ENCODE data around the gene CCL21.
"Not testable (repeated sequence)": the region's sequence is repeated elsewhere in the genome, so short reads cannot be mapped to it uniquely, and the experiment has no call there.

Gene CCL21

DNA sequence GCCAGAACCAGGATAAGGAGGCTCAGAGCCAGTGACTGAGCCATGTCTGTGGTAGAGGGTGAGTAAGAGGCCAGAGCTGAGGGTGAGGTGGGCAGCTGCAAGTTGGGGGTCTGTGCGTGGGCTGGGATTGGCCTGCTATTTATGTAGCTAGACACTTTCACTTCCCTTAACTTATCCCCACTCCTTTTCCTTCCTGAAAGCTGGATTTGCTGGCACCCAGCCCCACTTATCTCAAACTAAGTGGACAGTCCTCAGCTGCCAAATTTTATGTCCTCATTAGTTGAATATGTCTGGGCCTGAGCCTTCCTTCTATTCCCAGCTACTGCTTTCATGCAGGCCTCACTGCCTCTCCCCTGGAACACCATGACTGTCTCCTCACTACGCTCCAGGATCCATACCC, at the start of gene CCL21:
Gene CCL21, minus strand, starts transcription at position 114 of the 400 bp plus-strand sequence. Its CDS starts 70 bp downstream, at position 44.
- in situ Hi-C loops (cut with MboI; ENCODE audit: low sequenced_read_pairs) = no loop called here

DNA sequence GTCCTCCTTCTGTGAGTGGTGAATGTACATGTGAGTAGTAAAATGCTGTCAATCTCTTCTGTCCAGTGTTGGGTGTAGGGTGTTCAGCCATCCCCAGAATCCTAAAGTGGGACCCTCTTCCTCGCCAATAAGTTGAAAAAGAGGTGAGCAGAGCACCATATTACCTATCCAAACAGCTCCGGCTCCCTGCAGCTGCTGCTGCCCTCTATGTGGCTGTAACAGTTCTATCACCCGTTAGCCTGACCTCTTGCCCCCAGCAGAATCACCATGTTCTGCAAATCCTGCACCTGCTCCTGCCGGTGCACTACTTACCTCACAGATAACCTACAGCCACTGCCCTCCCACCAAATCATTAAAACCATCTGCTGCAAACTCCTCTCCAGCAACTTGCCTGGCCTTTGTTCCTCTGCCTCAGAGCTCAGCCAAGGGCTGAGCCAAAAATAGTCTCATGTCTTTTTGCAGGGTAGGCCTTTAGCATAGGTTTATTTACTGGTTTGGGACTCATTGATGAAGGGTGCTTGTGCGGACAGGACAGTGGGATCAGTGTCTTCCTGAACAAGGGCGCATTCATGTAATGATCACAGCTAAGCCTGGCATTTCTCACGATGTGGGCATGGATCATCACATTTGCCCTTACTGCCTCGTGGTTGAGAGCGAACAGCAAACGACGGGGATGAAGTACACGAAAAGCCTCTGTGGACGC, 49.6 kb upstream of the CCL21 start:
- in situ Hi-C loops (cut with MboI; ENCODE audit: low sequenced_read_pairs) = no loop called here

DNA sequence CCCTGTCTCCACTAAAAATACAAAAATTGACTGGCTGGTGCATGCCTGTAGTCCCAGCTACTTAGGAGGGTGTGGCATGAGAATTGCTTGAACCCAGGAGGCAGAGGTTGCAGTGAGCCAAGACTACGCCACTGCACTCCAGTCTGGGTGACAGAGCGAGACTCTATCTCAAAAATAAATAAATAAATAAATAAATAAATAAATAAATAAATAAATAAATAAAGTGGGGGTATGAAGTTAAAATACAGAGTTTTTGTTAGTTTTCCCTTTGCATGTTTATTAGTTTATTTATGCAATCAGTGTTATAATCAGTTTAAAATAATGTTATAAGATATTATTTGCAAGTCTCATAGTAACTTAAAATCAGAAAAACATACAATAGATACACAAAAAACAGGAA, 40.4 kb upstream of the CCL21 start:
- in situ Hi-C loops (cut with MboI; ENCODE audit: low sequenced_read_pairs) = not testable (repeated sequence)

DNA sequence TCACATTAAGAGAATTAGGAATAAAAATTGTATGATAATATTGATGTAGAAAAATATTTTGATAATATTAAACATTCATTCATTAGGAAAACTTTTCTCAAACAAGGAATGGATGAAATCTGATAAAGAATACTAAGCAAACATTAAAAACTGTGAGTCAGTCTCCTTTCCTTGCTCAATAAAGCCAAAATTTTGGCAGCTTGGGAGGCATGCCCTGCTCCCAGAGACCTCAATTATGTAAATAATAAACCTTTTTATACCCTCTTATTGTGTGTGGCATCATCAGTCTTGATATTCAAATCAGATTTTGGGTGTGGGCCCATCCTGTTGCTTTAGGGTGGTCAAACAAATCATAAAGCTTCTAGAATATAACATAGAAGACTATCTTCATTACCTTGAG, 36.6 kb upstream of the CCL21 start:
- in situ Hi-C loops (cut with MboI; ENCODE audit: low sequenced_read_pairs) = no loop called here

GRCh38 chr9:34744295-34745221, 34.6 kb upstream of the CCL21 start:
- in situ Hi-C loops (cut with MboI; ENCODE audit: low sequenced_read_pairs) = no loop called here

DNA sequence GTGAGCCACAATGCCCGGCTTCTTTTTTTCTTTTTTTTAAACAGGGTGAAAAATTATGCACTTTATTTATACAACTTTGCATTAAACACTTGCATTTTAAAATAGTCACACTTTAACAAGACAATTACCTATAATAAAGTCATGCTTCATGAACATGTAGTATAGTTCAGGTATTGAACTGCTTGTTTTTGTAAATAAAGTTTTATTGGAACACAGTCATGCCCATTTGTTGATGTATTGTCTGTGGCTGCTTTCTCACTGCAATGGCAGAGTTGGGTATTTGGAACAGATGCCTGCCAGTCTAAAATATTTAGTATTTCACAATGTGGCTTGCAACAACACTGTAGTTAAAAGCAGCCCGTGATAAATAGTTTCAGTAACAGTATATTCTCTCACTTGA, 32.8 kb upstream of the CCL21 start:
- in situ Hi-C loops (cut with MboI; ENCODE audit: low sequenced_read_pairs) = no loop called here

GRCh38 chr9:34741628-34742027, 31.7 kb upstream of the CCL21 start:
- in situ Hi-C loops (cut with MboI; ENCODE audit: low sequenced_read_pairs) = no loop called here

- in situ Hi-C loops (cut with MboI; ENCODE audit: low sequenced_read_pairs) = not testable (repeated sequence)
Measured at GRCh38 chr9:34740176-34740575, 30.2 kb upstream of the CCL21 start.

DNA sequence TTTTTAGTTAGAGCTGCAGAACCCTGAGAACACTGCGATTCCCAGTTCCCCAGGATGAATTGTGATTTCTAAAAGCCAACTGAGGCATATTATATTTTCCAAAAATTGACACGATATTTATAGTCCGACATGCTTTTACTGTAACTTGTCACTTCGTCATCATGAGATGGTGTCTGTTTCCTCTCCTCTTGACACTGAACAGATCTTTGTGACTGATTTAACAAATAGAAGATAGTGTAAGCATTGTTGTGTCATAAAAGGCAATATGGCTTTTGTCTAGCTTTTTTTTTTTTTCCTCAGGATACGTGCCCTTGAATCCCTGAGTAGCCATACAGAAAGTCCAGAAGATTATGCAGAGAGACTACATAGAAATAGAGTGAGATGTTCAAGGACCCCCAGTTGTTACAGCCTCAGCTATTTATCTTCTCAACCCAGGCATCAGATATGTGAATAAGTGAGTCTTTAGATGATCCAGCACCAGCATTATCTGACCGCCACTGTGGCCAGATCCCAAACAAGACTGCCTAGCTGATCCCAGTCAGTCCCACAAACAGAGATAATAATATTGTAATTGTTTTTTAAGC, 27.8 kb upstream of the CCL21 start:
- in situ Hi-C loops (cut with MboI; ENCODE audit: low sequenced_read_pairs) = no loop called here

DNA sequence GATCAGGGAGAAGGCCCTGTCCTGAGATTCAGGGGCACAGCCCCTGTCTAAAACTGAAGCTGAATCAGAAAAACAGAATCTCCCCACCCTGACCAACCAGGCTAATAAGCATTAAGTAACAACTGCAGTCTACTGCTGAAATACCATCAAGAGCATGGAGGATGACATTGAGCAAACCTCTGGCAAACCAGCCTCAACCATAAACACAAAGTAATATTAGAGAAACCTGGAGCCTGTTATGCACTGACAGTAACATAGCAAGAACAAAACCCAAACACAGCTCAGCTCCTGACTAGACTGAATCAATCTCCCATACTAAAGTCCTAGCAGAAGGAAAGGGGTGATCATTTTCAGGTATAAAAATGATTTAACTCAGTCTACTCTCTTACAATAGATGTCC, 24.8 kb upstream of the CCL21 start:
- in situ Hi-C loops (cut with MboI; ENCODE audit: low sequenced_read_pairs) = no loop called here

DNA sequence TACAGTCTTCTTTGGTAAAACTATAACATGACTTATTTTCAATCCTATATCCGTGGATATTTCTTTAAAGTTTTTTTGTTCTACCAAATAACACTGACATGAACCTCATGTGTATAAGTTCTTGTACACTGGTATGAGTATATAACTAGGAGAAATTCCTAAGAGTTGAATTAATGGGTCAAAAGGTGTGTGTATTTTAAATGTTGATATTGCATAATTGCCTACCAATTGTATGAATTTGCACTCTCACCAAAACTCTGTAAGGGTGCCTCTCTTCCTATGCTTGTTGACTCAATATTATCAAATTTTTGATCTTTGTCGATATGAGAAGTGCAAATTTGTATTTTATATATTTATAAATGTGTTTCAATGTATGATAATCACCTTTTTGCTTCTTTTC, 22.9 kb upstream of the CCL21 start:
- in situ Hi-C loops (cut with MboI; ENCODE audit: low sequenced_read_pairs) = no loop called here

DNA sequence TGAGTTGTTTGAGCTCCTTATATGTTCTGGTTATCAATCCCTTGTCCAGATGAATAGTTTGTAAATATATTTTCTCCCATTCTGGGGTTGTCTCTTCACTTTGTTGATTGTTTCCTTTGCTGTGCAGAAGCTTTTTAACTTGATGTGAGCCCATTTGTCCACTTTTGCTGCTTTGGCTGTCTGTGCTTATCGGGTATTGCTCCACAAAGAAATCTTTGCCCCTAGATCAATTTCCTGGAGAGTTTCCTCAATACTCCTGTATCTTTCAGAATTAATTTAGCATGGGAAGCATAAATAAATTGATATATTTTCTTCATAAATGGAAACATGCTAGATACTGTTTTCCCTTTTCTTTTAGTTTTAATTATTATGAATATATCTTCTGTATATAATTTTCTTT, 22.5 kb upstream of the CCL21 start:
- in situ Hi-C loops (cut with MboI; ENCODE audit: low sequenced_read_pairs) = no loop called here

DNA sequence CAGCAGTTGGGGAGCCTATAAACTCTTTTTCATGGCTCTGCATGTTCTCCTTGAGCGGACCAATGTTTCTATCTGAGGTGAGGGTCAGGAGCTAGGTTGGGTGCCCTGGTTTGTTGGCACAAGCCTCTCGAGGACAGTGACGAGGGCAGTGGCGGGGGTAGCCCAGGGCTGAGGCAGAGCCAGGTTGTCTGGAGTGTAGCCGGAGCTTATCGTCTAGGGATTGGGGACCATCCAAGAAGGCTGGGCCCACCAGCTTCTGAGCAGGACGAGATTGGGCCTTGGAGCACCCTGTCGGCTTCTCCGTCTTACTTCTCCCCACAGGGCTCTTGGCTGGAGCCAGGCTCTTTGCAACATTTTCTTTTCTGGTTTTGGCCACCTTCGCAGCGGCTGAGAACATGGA, 13.2 kb upstream of the CCL21 start:
- in situ Hi-C loops (cut with MboI; ENCODE audit: low sequenced_read_pairs) = no loop called here

DNA sequence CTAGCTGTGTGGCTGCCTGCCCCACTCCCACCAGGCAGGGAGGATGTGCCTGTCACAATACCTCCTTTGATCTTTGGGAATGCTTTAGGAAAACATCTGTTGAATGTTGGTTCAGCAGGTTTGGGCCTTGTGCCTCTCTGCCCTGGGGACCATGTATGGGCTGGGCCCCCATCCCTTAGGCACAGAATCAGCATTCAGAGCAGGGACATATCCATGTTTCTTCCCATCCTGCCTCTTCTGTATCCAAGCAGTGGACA, 9.8 kb upstream of the CCL21 start:
- in situ Hi-C loops (cut with MboI; ENCODE audit: low sequenced_read_pairs) = not testable (repeated sequence)

DNA sequence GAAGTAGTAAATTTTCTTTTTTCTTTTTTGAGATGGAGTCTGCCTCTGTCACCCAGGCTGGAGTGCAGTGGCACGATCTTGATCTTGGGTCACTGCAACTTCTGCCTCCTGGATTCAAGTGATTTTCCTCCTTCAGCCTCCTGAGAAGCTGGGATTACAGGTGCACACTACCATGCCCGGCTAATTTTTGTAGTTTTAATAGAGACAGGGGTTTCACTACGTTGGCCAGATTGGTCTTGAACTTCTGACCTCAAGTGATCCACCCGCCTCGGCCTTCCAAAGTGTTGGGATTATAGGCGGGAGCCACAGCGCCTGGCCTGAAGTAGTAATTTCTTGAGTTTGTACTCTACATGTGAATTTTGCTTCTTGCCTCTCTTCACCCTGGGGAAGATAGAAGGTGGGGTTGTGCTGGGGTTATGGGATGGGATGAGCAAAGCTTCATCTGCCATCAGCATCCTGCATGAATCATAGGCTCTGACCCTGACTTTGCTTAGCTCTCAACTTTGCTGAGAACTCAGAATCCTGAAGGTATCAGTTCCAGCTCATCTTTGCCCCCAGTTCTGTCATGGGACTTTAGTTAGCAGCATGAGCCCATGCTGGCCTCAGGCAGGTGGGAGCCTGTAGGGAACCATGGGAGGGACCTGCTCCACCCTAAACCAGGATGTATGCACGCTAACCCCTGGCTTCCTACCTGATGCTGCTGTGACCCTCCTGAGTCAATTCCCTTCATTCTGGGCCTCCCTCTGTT, 9.3 kb upstream of the CCL21 start:
- in situ Hi-C loops (cut with MboI; ENCODE audit: low sequenced_read_pairs) = no loop called here

- in situ Hi-C loops (cut with MboI; ENCODE audit: low sequenced_read_pairs) = no loop called here
Measured at GRCh38 chr9:34717996-34718614, 8.2 kb upstream of the CCL21 start.

DNA sequence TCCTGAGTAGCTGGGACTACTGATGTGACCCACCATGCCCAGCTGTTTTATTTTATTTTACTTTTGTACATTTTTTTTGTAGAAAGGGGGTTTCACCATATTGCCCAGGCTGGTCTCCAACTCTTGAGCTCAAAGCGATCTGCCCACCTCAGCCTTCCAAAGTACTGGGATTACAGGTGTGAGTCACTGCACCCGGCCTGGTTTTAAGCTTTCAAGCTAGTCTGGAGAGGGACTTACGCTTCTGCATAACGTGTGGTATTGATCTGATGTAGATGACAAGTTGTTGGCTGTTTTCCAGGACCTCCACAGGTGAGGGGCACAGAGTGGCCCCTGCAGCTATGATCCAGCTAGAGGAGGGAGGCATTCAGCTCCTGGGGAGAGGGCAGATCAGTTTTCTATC, 6.8 kb upstream of the CCL21 start:
- in situ Hi-C loops (cut with MboI; ENCODE audit: low sequenced_read_pairs) = no loop called here

- in situ Hi-C loops (cut with MboI; ENCODE audit: low sequenced_read_pairs) = no loop called here
Measured at GRCh38 chr9:34715639-34716215, 5.8 kb upstream of the CCL21 start.

GRCh38 chr9:34714007-34714406, 4.1 kb upstream of the CCL21 start:
- in situ Hi-C loops (cut with MboI; ENCODE audit: low sequenced_read_pairs) = no loop called here

DNA sequence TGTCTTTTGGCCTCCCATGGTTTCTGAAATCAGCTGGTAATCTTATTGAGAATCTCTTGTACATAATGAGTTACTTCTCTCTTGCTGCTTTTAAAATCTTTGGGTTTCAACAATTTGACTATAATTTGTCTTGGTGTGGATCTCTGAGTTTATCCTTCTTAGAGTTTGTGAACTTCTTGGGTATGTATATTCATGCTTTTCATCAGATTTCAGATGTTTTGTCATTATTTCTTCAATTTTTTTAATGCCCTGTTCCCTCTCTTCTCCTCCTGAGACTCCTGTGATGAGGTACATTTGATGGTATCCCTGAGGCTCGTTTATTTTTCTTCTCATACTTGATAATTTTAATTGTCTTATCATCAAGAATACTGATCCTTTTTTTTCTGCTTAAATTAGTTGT, 2.2 kb upstream of the CCL21 start:
- in situ Hi-C loops (cut with MboI; ENCODE audit: low sequenced_read_pairs) = no loop called here
